Measurements from ENCODE around the gene DDC.

DDC gene

DNA sequence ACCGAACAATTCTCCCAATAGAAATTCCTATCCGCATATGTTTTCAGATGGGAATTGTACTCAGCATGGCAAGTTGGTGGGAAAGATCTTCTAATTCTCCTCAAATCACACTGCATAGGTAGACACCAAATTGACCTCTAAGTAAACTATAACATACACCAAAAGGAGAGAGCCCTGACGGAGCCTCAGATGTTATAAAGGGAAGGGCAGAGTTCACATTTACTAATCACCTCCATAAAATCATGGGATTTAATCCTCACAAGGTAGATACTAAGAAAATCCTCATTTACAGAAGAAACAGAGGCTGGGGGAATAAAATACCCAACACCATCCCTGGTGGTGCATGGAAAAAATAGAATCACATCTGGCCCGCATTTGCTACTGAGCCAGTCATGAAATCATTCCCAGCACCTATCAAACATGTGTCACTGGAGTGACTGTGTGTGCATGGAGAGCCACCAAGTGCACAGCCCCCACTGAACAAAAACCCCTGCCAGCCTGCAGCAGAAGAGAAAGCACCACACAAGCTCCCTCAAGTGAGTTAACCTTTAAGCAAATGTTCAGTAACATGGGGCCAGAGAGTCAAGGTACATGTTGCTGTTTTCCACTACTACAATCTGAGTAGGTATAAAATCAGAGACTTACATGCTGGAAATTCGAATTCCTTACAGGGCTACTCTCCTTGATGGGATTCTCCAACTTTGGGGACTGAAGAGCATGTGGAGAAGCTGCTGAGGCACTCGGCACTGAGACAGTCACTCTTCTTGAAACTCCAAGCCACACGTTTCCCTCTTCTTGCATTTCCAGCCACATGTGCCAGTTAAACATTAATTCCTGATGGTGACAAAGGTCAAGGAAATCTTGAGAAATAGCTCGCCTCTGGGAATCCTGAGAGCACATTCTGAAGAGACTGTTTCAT is at the start of gene DDC:
TSS of gene DDC (minus strand) at position 766 of the 919 bp plus-strand sequence. CDS start 21,320 bp downstream, outside the sequence.
- no peak within 1 kb of the TSS for H3K4me3 ChIP-seq (ENCODE audit: low read depth, low read length)
- H3K4me1 ChIP-seq, result peaks cover 24% of the 10 kb centered on the region
- H3K9ac ChIP-seq, result no peak within 1 kb of the TSS
- H2AFZ ChIP-seq, result peak within 1 kb of the TSS; percentile 65
- H3K27ac ChIP-seq, result peak within 1 kb of the TSS; percentile 11
- H3K4me2 ChIP-seq (ENCODE audit: low read length), result no peak within 1 kb of the TSS
- no peaks in the 10 kb centered on the region for H3K27me3 ChIP-seq (ENCODE audit: control insufficient read depth, insufficient read depth, low read length)
- H3K36me3 ChIP-seq (ENCODE audit: control insufficient read depth, insufficient read depth, low read length), result no peaks in the 10 kb centered on the region
- TF ChIP-seq, protein P1, sequence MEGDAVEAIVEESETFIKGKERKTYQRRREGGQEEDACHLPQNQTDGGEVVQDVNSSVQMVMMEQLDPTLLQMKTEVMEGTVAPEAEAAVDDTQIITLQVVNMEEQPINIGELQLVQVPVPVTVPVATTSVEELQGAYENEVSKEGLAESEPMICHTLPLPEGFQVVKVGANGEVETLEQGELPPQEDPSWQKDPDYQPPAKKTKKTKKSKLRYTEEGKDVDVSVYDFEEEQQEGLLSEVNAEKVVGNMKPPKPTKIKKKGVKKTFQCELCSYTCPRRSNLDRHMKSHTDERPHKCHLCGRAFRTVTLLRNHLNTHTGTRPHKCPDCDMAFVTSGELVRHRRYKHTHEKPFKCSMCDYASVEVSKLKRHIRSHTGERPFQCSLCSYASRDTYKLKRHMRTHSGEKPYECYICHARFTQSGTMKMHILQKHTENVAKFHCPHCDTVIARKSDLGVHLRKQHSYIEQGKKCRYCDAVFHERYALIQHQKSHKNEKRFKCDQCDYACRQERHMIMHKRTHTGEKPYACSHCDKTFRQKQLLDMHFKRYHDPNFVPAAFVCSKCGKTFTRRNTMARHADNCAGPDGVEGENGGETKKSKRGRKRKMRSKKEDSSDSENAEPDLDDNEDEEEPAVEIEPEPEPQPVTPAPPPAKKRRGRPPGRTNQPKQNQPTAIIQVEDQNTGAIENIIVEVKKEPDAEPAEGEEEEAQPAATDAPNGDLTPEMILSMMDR (IDR thresholded peaks at IDR 0.05), result no peak
- H3K79me2 ChIP-seq, result no peaks in the 10 kb centered on the region
- H3K9me3 ChIP-seq (ENCODE audit: control insufficient read depth, low read length), result no peaks in the 10 kb centered on the region

GRCh38 chr7:50613473-50613872 is 48.3 kb upstream of the DDC start:
- Histone ChIP-seq H3K4me2 (ENCODE audit: low read length) (no peak overlapping the region), H3K79me2 (no peaks in the 10 kb centered on the region), H3K9me3 (ENCODE audit: control insufficient read depth, low read length) (no peaks in the 10 kb centered on the region), H3K27me3 (ENCODE audit: control insufficient read depth, insufficient read depth, low read length) (no peaks in the 10 kb centered on the region), H3K4me3 (ENCODE audit: low read depth, low read length) (no peak overlapping the region), H3K36me3 (ENCODE audit: control insufficient read depth, insufficient read depth, low read length) (no peaks in the 10 kb centered on the region), H3K4me1 (peaks cover 9% of the 10 kb centered on the region), H3K27ac (no peak overlapping the region), H3K9ac (no peak overlapping the region), H2AFZ (no peak overlapping the region)
- TF ChIP-seq, protein P1 (IDR thresholded peaks at IDR 0.05), result no peak

DNA sequence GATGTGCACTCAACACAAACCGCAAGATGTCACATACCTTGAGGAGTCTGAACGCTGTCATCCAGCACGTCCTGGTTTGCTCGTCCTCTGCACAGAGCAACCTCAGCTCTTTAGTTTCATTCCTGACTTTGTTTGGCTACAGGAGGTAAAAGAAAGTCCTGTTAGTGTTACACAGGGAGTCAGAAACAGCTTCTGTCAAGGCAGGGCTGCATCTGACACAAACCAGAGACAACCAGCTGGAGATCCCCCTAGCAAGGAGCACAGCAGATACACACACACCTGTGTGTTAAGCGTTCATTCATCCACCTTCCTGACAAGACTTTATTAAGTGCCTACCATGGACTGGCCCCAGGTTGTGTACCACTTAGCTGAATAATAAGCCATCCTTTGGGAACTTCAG is 47.5 kb upstream of the DDC start:
- TF ChIP-seq, protein P1 (IDR thresholded peaks at IDR 0.05), result no peak
- Histone ChIP-seq H2AFZ (no peak overlapping the region), H3K9ac (no peak overlapping the region), H3K27me3 (ENCODE audit: control insufficient read depth, insufficient read depth, low read length) (no peaks in the 10 kb centered on the region), H3K36me3 (ENCODE audit: control insufficient read depth, insufficient read depth, low read length) (no peaks in the 10 kb centered on the region), H3K4me1 (peaks cover 7% of the 10 kb centered on the region), H3K4me3 (ENCODE audit: low read depth, low read length) (no peak overlapping the region), H3K9me3 (ENCODE audit: control insufficient read depth, low read length) (no peaks in the 10 kb centered on the region), H3K79me2 (no peaks in the 10 kb centered on the region), H3K4me2 (ENCODE audit: low read length) (no peak overlapping the region), H3K27ac (no peak overlapping the region)

DNA sequence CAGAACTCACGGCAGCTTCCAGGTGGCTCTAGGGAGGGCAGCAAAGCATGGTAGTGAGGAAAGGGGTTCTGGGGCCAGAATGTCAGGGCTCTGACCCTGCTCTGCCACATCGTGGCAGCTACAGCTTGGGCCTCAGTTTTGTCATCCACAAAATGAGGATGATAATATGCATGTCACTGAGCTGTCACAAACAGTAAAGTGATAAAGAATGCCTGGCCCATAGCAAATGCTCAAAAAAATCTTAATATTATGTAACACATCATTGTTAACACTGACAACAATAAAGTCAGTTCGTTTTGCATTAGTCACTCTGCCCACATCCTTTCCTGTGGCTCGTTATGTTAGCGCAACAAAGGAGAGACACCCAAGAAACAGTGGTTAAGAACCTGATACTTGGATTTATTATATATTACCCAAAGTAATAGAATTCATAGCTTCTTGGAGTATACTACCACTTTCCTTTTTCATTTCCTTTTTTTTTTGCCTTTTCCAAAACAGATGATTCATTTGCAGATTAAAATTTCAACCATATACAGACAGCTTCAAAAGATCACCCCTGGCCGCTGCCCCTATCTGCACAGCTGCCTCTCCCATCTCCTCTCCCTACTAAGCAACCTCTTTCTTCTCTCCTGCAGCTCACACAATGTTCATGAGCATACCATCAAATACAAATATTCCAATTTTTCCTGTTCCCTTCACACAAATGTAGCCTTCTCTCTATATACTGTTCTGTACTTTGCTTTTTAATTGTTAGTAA is 45.5 kb upstream of the DDC start:
- H3K4me2 ChIP-seq (ENCODE audit: low read length), result no peak overlapping the region
- no peak overlapping the region for H3K27ac ChIP-seq
- no peaks in the 10 kb centered on the region for H3K36me3 ChIP-seq (ENCODE audit: control insufficient read depth, insufficient read depth, low read length)
- no peak overlapping the region for H2AFZ ChIP-seq
- H3K9ac ChIP-seq, result no peak overlapping the region
- H3K4me1 ChIP-seq, result no peaks in the 10 kb centered on the region
- H3K9me3 ChIP-seq (ENCODE audit: control insufficient read depth, low read length), result no peaks in the 10 kb centered on the region
- TF ChIP-seq, protein P1 (IDR thresholded peaks at IDR 0.05), result no peak
- H3K27me3 ChIP-seq (ENCODE audit: control insufficient read depth, insufficient read depth, low read length), result no peaks in the 10 kb centered on the region
- no peaks in the 10 kb centered on the region for H3K79me2 ChIP-seq
- no peak overlapping the region for H3K4me3 ChIP-seq (ENCODE audit: low read depth, low read length)
